Central memory CD8-positive, alpha-beta T cell (primary cell): ENCODE data around the gene SNX18.
"Not testable (repeated sequence)": the region's sequence is repeated elsewhere in the genome, so short reads cannot be mapped to it uniquely, and the experiment has no call there.

Experiments
- ATAC-seq: fragments of 150-1000 bp; cut with Tn5 transposase; replicated peaks from 2 replicates; pipeline ENCODE4 v1.10.0; 2022; ENCODE audit warnings: mild to moderate bottlenecking, moderate FRiP score, moderate number of reproducible peaks; ENCODE audit not compliant: poor library complexity, severe bottlenecking; ENCODE audit errors: extremely low read depth
- DNase-seq, 2 donors: peaks; one replicate each; pipeline ENCODE4 v3.0.0; 2021; ENCODE audit warnings: low spot score in 2 of 2
- H3K27ac Mint-ChIP-seq: one replicate; pipeline ENCODE4 v1.8.0; 2022; ENCODE audit warnings: low read depth, mild to moderate bottlenecking, moderate library complexity, mixed read lengths
- H3K27me3 Mint-ChIP-seq: one replicate; pipeline ENCODE4 v1.8.0; 2022; ENCODE audit warnings: mixed read lengths
- H3K36me3 Mint-ChIP-seq: one replicate; pipeline ENCODE4 v1.8.0; 2022; ENCODE audit warnings: mild to moderate bottlenecking, moderate library complexity, mixed read lengths; ENCODE audit not compliant: insufficient read depth
- H3K4me1 Mint-ChIP-seq: one replicate; pipeline ENCODE4 v1.8.0; 2022; ENCODE audit warnings: mixed read lengths
- H3K4me3 Mint-ChIP-seq: one replicate; pipeline ENCODE4 v1.8.0; 2022; ENCODE audit warnings: mild to moderate bottlenecking, moderate library complexity, mixed read lengths
- H3K9me3 Mint-ChIP-seq: one replicate; pipeline ENCODE4 v1.8.0; 2022; ENCODE audit warnings: mixed read lengths

SNX18 gene, protein sequence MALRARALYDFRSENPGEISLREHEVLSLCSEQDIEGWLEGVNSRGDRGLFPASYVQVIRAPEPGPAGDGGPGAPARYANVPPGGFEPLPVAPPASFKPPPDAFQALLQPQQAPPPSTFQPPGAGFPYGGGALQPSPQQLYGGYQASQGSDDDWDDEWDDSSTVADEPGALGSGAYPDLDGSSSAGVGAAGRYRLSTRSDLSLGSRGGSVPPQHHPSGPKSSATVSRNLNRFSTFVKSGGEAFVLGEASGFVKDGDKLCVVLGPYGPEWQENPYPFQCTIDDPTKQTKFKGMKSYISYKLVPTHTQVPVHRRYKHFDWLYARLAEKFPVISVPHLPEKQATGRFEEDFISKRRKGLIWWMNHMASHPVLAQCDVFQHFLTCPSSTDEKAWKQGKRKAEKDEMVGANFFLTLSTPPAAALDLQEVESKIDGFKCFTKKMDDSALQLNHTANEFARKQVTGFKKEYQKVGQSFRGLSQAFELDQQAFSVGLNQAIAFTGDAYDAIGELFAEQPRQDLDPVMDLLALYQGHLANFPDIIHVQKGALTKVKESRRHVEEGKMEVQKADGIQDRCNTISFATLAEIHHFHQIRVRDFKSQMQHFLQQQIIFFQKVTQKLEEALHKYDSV

DNA sequence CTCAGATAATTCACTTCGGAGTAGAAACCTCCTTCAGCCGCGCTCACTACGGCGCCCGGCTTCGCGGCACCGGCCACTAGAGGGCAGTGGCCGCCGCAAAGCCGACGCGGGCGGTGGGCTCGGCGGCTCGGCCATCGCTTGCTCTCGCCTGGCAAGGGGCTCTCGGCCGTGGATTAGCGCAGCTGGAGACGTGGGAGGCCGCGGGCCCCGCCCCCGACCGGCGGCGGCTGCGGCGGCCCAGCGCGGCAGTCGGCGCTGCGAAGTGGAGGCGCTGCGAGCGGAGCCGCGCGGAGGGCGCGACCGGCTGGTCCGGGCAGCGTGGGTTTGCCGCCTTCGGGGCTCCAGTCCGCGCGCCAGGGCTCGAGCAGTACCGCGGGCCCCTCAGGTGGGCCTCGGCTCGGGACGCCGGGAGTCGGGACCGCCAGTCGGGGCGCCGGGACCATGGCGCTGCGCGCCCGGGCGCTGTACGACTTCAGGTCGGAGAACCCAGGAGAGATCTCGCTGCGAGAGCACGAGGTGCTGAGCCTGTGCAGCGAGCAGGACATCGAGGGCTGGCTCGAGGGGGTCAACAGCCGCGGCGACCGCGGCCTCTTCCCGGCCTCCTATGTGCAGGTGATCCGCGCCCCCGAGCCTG, at the start of gene SNX18:
Gene SNX18 (plus strand): TSS at position 248 of the 634 bp plus-strand sequence. CDS start 194 bp downstream, at position 442.
- Mint-ChIP-seq H3K36me3 (peaks cover 12% of the 10 kb centered on the region), H3K27ac (peak within 1 kb of the TSS; percentile 50), H3K4me1 (peaks cover 39% of the 10 kb centered on the region), H3K9me3 (no peaks in the 10 kb centered on the region), H3K27me3 (no peaks in the 10 kb centered on the region), H3K4me3 (peak within 1 kb of the TSS; percentile 86)
- DNase-seq (peak; percentile 81 to 86), ATAC-seq (peak; percentile 88)

DNA sequence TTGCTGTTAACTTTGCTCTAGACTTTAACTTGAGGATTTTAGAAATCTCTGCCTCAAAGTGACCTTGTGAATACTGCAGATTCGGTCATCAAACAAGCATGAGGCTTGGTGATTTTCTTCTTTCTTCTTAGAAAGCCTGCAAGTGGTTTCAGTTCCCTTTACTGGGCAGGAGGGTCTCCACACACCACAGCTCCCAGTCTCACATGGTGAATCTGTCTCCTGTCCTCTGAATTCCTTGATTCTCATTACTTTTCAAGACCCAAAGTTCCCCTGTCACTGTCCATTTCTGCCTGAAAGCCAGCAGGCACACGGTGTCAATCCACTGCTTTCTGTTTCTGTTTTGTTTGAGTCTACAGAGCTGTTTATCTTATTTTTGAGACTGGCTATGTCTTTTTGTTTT, 47.9 kb upstream of the SNX18 start:
- H3K27me3 Mint-ChIP-seq = peaks cover 9% of the 10 kb centered on the region
- H3K36me3 Mint-ChIP-seq = no peaks in the 10 kb centered on the region
- no peaks in the 10 kb centered on the region for H3K9me3 Mint-ChIP-seq
- no peak for ATAC-seq
- peaks cover 10% of the 10 kb centered on the region for H3K4me1 Mint-ChIP-seq
- peak overlapping the region; percentile 6 for H3K4me3 Mint-ChIP-seq
- peak overlapping the region; percentile 47 for H3K27ac Mint-ChIP-seq
- DNase-seq = no peak

DNA sequence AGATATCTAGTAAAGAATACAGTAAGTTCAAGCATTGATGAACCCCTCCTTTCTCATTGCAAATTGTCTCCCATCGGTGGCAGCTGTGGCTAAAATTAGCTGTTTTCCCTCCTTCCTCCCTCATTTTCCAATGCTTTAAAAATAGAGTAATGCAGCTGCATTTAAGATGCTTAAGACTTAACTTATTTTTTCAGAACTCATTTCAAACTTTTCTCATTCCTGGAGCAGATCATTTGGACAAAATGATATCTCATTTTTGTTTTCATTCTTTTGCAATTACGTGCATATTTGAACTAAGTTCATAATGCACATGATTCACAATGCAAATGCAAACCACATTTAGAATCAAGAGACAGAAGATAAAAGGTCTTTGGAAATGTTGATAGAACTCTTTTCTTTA, 47.4 kb upstream of the SNX18 start:
- Mint-ChIP-seq H3K27me3 (peaks cover 9% of the 10 kb centered on the region), H3K4me3 (peak overlapping the region; percentile 6), H3K36me3 (no peaks in the 10 kb centered on the region), H3K4me1 (peaks cover 10% of the 10 kb centered on the region), H3K9me3 (no peaks in the 10 kb centered on the region), H3K27ac (peak overlapping the region; percentile 47)
- ATAC-seq = no peak
- DNase-seq = no peak

DNA sequence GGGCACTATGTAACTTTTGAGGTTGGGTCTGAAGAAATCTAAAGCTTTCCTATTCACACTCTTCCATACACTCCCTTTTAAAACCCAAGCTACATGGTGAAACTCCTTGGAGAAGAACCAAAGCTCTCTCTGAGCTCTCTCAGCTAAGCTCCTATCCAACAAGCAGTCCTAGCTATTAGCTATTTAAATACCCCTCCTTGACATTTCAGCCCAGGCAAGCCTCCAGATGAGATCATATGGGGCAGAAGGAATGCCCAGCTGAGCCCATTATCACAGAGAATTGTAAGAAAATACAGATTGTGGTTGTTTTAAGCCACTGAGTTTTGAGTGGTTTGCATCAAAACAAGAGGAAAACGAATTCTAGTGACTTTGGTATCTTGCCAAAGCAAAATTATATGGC, 46.9 kb upstream of the SNX18 start:
- H3K9me3 Mint-ChIP-seq = no peaks in the 10 kb centered on the region
- no peak for ATAC-seq
- peaks cover 9% of the 10 kb centered on the region for H3K27me3 Mint-ChIP-seq
- no peak for DNase-seq
- H3K4me3 Mint-ChIP-seq = no peak overlapping the region
- no peaks in the 10 kb centered on the region for H3K36me3 Mint-ChIP-seq
- H3K27ac Mint-ChIP-seq = no peak overlapping the region
- H3K4me1 Mint-ChIP-seq = peaks cover 10% of the 10 kb centered on the region

DNA sequence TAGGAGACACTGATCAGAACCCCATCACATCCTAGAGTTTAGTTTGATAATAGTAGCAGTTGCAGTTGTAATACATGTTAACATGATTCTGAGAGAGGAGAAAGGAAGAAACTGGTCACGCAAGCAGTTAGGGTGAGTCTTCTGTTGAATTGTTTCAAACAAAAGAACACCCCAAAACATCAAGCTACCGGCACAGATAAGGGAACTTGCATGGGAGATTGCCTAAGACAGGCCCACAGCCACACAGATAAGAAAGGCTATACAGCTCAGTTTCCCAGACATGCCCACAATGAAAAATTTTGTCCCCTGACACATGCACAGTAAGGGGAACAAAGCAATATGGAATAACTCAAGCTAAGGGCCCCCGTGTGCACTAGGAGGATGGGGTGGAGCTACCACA, 46.2 kb upstream of the SNX18 start:
- Mint-ChIP-seq H3K9me3 (no peaks in the 10 kb centered on the region), H3K36me3 (no peaks in the 10 kb centered on the region), H3K27ac (no peak overlapping the region), H3K4me3 (no peak overlapping the region), H3K27me3 (peaks cover 4% of the 10 kb centered on the region), H3K4me1 (peaks cover 10% of the 10 kb centered on the region)
- no peak for DNase-seq
- no peak for ATAC-seq

DNA sequence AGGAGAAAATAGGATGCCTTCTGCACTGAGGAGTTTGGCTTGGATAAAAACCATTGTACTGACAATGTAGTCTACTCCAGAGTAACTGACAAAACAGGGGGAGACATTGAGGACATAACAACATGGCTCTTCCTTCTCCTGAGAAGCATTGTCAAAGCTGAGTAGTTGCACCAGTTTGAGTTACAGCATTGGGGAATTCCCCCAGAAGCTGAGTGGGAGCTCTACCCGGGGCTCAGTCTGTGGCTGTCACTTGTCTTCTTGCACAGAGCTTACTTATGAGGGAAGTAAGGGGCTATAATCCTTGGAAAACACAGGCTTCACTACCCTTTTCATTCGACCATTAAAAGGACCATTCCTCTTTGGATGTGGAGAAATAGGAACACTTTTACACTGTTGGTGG, 40.9 kb upstream of the SNX18 start:
- H3K27me3 Mint-ChIP-seq = peaks cover 26% of the 10 kb centered on the region
- peaks cover 2% of the 10 kb centered on the region for H3K36me3 Mint-ChIP-seq
- H3K4me3 Mint-ChIP-seq = no peak overlapping the region
- no peaks in the 10 kb centered on the region for H3K4me1 Mint-ChIP-seq
- DNase-seq (no peak), ATAC-seq (no peak)
- H3K27ac Mint-ChIP-seq = no peak overlapping the region
- H3K9me3 Mint-ChIP-seq = no peaks in the 10 kb centered on the region

DNA sequence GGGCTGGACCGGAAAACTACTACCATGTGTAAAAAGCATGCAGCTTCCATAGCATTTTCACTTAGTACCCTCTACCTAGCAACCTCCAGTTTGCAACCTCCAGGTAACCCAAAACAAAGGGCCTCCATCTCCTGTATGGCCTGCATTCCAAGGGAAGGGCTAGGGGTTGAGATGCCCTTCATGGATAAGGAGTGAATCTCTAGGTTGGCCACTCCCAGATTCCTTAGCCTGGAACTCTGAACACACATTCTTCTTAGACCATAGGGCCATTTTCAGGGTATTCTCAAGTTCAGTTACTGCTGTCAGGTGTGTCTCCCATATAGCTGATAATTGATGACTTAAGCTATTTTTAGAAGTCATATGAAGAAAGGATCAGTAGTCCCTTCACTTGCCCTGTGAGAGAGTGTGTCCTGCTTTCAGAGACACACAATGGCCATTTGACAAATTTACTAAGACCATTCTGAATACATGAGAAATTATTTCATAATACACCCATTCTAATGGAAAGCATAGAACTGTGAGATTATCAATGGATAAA, 39.5 kb upstream of the SNX18 start:
- H3K27me3 Mint-ChIP-seq = peaks cover 38% of the 10 kb centered on the region
- H3K36me3 Mint-ChIP-seq = peaks cover 2% of the 10 kb centered on the region
- H3K9me3 Mint-ChIP-seq = no peaks in the 10 kb centered on the region
- no peak overlapping the region for H3K4me3 Mint-ChIP-seq
- no peak for ATAC-seq
- DNase-seq = no peak
- H3K27ac Mint-ChIP-seq = no peak overlapping the region
- no peaks in the 10 kb centered on the region for H3K4me1 Mint-ChIP-seq

DNA sequence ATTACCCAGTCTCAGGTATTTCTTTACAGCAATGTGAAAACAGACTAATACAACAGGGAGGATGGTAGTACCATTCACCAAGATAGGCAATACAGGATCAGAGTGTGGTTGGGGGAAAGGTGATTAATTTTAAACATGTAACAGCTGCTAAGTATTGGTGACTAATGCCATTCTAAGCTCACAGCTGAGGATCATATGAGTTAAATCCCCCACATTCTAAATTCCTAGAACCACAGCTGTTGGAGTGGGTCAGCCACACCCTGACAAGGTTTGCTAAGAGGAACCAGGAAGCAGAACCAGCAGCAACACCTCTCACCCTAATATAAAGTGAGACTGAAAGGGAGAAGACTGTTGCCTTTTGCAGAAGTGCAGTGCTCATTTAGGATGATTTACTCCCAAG, 37.3 kb upstream of the SNX18 start:
- H3K9me3 Mint-ChIP-seq = no peaks in the 10 kb centered on the region
- DNase-seq = no peak

DNA sequence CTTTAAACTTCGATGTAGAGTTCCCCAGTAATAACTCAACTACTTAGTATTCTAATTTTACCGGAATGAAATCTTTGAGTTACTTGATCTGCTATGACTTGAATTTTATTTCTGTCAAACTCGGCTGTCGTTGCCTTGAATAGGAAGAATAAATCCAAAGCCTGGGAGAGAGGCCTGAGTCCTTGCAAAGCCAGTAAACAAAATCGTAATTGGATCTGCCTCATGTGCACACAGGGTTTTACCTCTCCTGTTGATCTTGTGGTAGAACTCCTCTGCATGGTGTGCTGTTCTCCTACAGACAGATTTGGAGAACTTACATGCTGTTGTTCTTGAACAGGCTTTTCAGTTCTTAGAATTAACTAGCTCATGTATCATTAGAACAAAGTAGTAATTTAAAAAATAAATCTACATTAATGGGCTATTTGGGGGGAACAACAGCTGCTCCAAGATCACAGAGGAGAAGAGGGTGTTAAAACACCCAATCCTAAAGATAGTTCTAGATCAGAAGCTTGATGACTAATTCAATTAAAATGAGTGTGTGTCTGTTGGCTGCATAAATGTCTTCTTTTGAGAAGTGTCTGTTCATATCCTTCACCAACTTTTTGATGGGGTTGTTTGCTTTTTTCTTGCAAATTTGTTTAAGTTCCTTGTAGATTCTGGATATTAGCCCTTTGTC, 33.2 kb upstream of the SNX18 start:
- no peaks in the 10 kb centered on the region for H3K9me3 Mint-ChIP-seq
- H3K4me1 Mint-ChIP-seq = no peaks in the 10 kb centered on the region
- DNase-seq (no peak), ATAC-seq (no peak)
- H3K27ac Mint-ChIP-seq = no peak overlapping the region
- peaks cover 2% of the 10 kb centered on the region for H3K36me3 Mint-ChIP-seq
- H3K27me3 Mint-ChIP-seq = peaks cover 35% of the 10 kb centered on the region
- H3K4me3 Mint-ChIP-seq = no peak overlapping the region

More for the DNA sequence above, 37.3 kb upstream of the SNX18 start:
- Mint-ChIP-seq H3K4me3 (no peak overlapping the region), H3K27ac (no peak overlapping the region), H3K36me3 (peaks cover 2% of the 10 kb centered on the region), H3K27me3 (peaks cover 38% of the 10 kb centered on the region), H3K4me1 (no peaks in the 10 kb centered on the region)
- ATAC-seq = peak; percentile 14

DNA sequence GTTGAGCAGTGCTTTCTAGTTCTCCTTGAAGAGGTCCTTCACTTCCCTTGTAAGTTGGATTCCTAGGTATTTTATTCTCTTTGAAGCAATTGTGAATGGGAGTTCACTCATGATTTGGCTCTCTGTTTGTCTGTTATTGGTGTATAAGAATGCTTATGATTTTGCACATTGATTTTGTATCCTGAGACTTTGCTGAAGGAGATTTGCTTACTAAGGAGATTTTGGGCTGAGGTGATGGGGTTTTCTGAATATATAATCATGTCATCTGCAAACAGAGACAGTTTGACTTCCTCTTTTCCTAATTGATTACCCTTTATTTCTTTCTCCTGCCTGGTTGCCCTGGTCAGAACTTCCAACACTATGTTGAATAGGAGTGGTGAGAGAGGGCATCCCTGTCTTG, 31.9 kb upstream of the SNX18 start:
- DNase-seq, H3K4me3 Mint-ChIP-seq, H3K4me1 Mint-ChIP-seq, H3K9me3 Mint-ChIP-seq, H3K36me3 Mint-ChIP-seq, ATAC-seq, H3K27ac Mint-ChIP-seq: not testable (repeated sequence)
- H3K27me3 Mint-ChIP-seq = peaks cover 22% of the 10 kb centered on the region

DNA sequence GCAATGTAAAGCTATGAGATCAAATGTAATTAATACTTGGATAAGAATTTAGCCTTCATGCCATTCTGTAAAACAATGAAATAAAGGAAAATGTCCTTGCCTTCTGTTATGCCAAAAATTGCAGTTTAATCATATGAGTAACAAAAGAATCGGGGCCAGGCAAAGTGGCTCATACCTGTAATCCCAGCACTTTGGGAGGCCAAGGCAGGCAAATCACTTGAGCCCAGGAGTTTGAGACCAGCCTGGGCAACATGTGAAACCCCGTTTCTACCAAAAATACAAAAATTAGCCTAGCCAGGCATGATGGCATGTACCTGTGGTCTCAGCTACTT, 27.9 kb upstream of the SNX18 start:
- H3K27ac Mint-ChIP-seq, H3K4me1 Mint-ChIP-seq, ATAC-seq, H3K27me3 Mint-ChIP-seq, H3K4me3 Mint-ChIP-seq, H3K36me3 Mint-ChIP-seq, H3K9me3 Mint-ChIP-seq, DNase-seq: not testable (repeated sequence)

DNA sequence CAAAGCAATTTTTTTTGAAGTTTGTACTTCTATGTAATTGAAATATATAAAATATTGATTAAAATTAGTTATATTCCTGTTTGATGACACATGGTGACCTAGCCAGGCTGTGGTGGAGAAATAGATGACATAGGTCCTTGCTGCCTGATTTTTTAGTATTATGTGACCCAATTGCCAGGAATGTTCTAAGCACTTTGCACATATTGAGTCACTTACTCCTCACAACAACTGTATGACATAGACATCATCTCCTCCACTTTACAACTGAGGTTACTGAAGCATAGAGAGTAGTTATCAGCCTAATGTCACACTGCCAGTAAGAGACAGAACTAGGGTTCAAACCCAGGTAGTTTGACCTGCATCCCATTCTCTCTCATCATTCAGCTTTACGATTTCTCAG, 26.2 kb upstream of the SNX18 start:
- Mint-ChIP-seq H3K36me3 (peaks cover 2% of the 10 kb centered on the region), H3K4me3 (no peak overlapping the region), H3K27ac (no peak overlapping the region), H3K9me3 (no peaks in the 10 kb centered on the region), H3K27me3 (peaks cover 11% of the 10 kb centered on the region), H3K4me1 (no peaks in the 10 kb centered on the region)
- ATAC-seq (no peak), DNase-seq (no peak)
